SK-N-SH (cell line): ENCODE results near the gene GSTM4. TPM values are rescaled to one million over a fixed set of nuclear protein-coding genes. Genes with fewer than 3 reads are reported as not detected.

Experiments
- CTCF ChIA-PET: fragments of 300-600, 350-600 bp; formaldehyde crosslinking; extraction: SDS; loops from one replicate; lab custom pipeline; 2021; lab: Yijun Ruan, JAX
- POLR2A ChIA-PET: fragments of 350-600 bp; sonication (Branson Sonifier 250); formaldehyde crosslinking; extraction: SDS; loops from one replicate; lab custom pipeline; 2020; ENCODE audit warnings: antibody characterized with exemption, inconsistent platforms; lab: Yijun Ruan, JAX
- DNase-seq: peaks from one replicate; pipeline ENCODE4 v3.0.0; 2012
- H2AFZ ChIP-seq: fragments of 200-600 bp; sonication (generic); 2 replicates; pipeline ENCODE4 v1.8.1; 2016; ENCODE audit warnings: antibody characterized with exemption, mild to moderate bottlenecking, low read depth
- H3F3A ChIP-seq: fragments of 200-600 bp; sonication (generic); replicated peaks from 2 replicates; pipeline ENCODE3; 2016; ENCODE audit warnings: antibody characterized with exemption, mild to moderate bottlenecking; ENCODE audit not compliant: insufficient read depth
- H3K27ac ChIP-seq, 2 experiments: fragments of 200-500 bp in 1 of 2; fragments of 200-600 bp in 1 of 2; sonication (Bioruptor generic) in 1 of 2; sonication (generic), shearing (Covaris generic) in 1 of 2; 2 replicates each; pipeline versions ENCODE4 v1.5.1 to v1.6.1; 2014 to 2016; ENCODE audit warnings: low read depth in 2 of 2, inconsistent platforms in 1 of 2, low read length in 1 of 2, mild to moderate bottlenecking in 1 of 2, mixed read lengths in 1 of 2
- H3K27me3 ChIP-seq: fragments of 200-600 bp; sonication (generic), shearing (Covaris generic); 2 replicates; pipeline ENCODE4 v1.6.1; 2016; ENCODE audit warnings: mixed run types; ENCODE audit not compliant: insufficient read depth
- H3K36me3 ChIP-seq, 2 experiments: fragments of 200-500 bp in 1 of 2; fragments of 200-600 bp in 1 of 2; sonication (Bioruptor generic) in 1 of 2; sonication (generic) in 1 of 2; replicated peaks in 1 of 2; 2 replicates each; pipeline versions ENCODE3 to v1.5.1; 2014 to 2016; ENCODE audit warnings: low read length in 1 of 2, mild to moderate bottlenecking in 1 of 2; ENCODE audit not compliant: insufficient read depth in 2 of 2, control insufficient read depth in 1 of 2
- H3K4me1 ChIP-seq, 2 experiments: fragments of 200-500 bp in 1 of 2; fragments of 200-600 bp in 1 of 2; sonication (Bioruptor generic) in 1 of 2; sonication (generic), shearing (Covaris generic) in 1 of 2; 2 replicates each; pipeline versions ENCODE4 v1.5.1 to v1.6.1; 2014 to 2016; ENCODE audit warnings: low read depth in 1 of 2, low read length in 1 of 2, mixed run types in 1 of 2; ENCODE audit not compliant: insufficient read depth in 2 of 2, control insufficient read depth in 1 of 2
- H3K4me2 ChIP-seq: fragments of 200-600 bp; sonication (generic), shearing (Covaris generic); 2 replicates; pipeline ENCODE4 v1.6.1; 2017; ENCODE audit warnings: mixed run types
- H3K4me3 ChIP-seq, 2 experiments: fragments of 200-500 bp in 1 of 2; fragments of 200-600 bp in 1 of 2; sonication (Bioruptor generic) in 1 of 2; sonication (generic), shearing (Covaris generic) in 1 of 2; 2 replicates each; pipeline versions ENCODE4 v1.5.1 to v1.8.1; 2014 to 2016; ENCODE audit warnings: low read depth in 2 of 2, inconsistent platforms in 1 of 2, low read length in 1 of 2, mild to moderate bottlenecking in 1 of 2, mixed read lengths in 1 of 2, moderate library complexity in 1 of 2
- H3K79me2 ChIP-seq: fragments of 200-600 bp; sonication (generic); 2 replicates; pipeline ENCODE4 v1.8.1; 2017; ENCODE audit warnings: mild to moderate bottlenecking; ENCODE audit not compliant: insufficient read depth
- H3K9ac ChIP-seq: fragments of 200-600 bp; sonication (generic); 2 replicates; pipeline ENCODE4 v1.6.1; 2017; ENCODE audit warnings: mixed run types
- H3K9me2 ChIP-seq: fragments of 200-600 bp; sonication (generic); 2 replicates; pipeline ENCODE4 v1.6.1; 2017; ENCODE audit warnings: mixed run types
- H3K9me3 ChIP-seq: fragments of 200-600 bp; sonication (generic); 2 replicates; pipeline ENCODE4 v1.6.1; 2017; ENCODE audit warnings: mixed run types, mild to moderate bottlenecking, moderate library complexity
- H4K20me1 ChIP-seq: fragments of 200-600 bp; sonication (generic); 2 replicates; pipeline ENCODE4 v1.6.1; 2017; ENCODE audit warnings: mild to moderate bottlenecking, mixed run types; ENCODE audit not compliant: insufficient read depth
- EP300 ChIP-seq, 2 experiments: IDR thresholded peaks; 2 replicates each; pipeline versions ENCODE4 v1.4.0 to v1.6.1; 2012; ENCODE audit warnings: borderline replicate concordance in 1 of 2, low read depth in 1 of 2, low read length in 1 of 2
- FOSL2 ChIP-seq: IDR thresholded peaks from 2 replicates; pipeline ENCODE4 v1.4.0; 2012; ENCODE audit warnings: low read depth, mild to moderate bottlenecking, moderate library complexity, borderline replicate concordance
- FOXJ3 ChIP-seq: sonication (generic); formaldehyde crosslinking; IDR thresholded peaks from 2 replicates; pipeline ENCODE4 v1.5.1; 2020; ENCODE audit warnings: mild to moderate bottlenecking, missing genetic modification reagents
- FOXM1 ChIP-seq: IDR thresholded peaks from 2 replicates; pipeline ENCODE4 v1.4.0; 2012; ENCODE audit warnings: low read depth, mild to moderate bottlenecking
- GATA2 ChIP-seq: sonication (generic); formaldehyde crosslinking; IDR thresholded peaks from 2 replicates; pipeline ENCODE4 v1.5.0; 2020; ENCODE audit warnings: mild to moderate bottlenecking, missing genetic modification reagents
- SIN3A ChIP-seq: IDR thresholded peaks from 2 replicates; pipeline ENCODE4 v1.6.1; 2012; ENCODE audit warnings: low read depth, mild to moderate bottlenecking, low read length, moderate library complexity, borderline replicate concordance
- WGBS: methylation state at CpG from one replicate; pipeline ENCODE4 v1.1.6; 2017; ENCODE audit warnings: low lambda C conversion rate; 5-methylcytosine and 5-hydroxymethylcytosine counted together
- polyA plus RNA-seq, 3 experiments: library from polyadenylated mRNA; depleted of rRNA; stranded (reverse); fragments of >200 nt; gene quantifications; 2 replicates each; pipeline ENCODE4 v1.2.3, GENCODE V29; 2012
- TF ChIP-seq, protein P1 (sequence below): IDR thresholded peaks from 2 replicates; pipeline ENCODE4 v1.4.0; 2012; ENCODE audit warnings: low read depth, borderline replicate concordance
- TF ChIP-seq, protein P2 (sequence below): IDR thresholded peaks from 2 replicates; pipeline ENCODE4; 2012
- TF ChIP-seq, protein P3 (sequence below): IDR thresholded peaks from 2 replicates; pipeline ENCODE4 v1.6.1; 2012; ENCODE audit warnings: mild to moderate bottlenecking, low read depth, low read length, moderate library complexity

Gene GSTM4
- polyA plus RNA-seq, 1 of the 3 experiments (the other 2 are of a cell fraction): 34.2 TPM

DNA sequence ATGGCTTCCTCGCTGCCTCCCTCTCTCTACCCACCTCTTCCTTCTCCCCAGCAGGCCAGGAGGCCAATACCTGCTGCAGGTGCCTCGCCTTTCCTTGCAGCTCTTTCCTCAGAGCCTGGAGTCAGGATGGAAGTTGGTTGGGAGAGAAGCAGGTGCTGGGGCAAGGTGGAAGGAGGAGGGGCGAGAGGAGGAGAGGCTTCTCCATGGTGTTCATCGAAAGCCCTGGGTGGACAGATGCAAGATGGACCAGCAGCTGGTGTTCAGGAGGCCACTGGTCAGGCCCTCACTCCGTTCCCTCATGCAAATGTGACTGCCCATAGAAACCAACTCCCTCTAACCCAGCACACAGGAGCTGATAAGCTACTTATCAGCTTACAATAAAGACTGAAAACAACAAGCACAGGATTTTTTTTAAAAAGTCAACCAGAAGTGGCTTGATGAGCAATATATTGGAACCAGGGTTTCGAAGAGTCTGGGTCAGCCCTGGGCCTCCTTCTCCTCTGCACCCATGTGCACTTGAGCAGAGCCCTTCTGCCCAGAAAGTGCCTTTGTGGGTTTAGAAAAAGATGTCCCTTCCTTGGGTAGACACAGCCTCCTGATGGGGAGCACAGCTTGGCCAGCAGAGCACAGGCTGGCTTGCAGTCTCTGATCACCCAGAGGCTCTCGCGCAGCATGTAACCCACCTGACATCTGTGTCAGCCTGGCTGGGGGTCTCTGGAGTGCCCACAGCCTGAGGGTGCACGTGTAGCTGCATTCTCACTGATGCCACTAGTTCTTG is 16.6 kb upstream of the GSTM4 start:
- peak; percentile 14 for DNase-seq
- TF ChIP-seq, protein P1, sequence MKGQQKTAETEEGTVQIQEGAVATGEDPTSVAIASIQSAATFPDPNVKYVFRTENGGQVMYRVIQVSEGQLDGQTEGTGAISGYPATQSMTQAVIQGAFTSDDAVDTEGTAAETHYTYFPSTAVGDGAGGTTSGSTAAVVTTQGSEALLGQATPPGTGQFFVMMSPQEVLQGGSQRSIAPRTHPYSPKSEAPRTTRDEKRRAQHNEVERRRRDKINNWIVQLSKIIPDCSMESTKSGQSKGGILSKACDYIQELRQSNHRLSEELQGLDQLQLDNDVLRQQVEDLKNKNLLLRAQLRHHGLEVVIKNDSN: no peak
- TF ChIP-seq GATA2 (CRISPR knock-in tag) (no peak), SIN3A (no peak), EP300 (IDR thresholded peaks at IDR 0.05; ENCODE audit: borderline replicate concordance in 1 of 2, low read depth in 1 of 2, low read length in 1 of 2) (no peak), FOSL2 (no peak), FOXJ3 (no peak), FOXM1 (no peak)
- TF ChIP-seq, protein P2, sequence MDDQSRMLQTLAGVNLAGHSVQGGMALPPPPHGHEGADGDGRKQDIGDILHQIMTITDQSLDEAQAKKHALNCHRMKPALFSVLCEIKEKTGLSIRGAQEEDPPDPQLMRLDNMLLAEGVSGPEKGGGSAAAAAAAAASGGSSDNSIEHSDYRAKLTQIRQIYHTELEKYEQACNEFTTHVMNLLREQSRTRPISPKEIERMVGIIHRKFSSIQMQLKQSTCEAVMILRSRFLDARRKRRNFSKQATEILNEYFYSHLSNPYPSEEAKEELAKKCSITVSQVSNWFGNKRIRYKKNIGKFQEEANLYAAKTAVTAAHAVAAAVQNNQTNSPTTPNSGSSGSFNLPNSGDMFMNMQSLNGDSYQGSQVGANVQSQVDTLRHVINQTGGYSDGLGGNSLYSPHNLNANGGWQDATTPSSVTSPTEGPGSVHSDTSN: no peak
- TF ChIP-seq, protein P3, sequence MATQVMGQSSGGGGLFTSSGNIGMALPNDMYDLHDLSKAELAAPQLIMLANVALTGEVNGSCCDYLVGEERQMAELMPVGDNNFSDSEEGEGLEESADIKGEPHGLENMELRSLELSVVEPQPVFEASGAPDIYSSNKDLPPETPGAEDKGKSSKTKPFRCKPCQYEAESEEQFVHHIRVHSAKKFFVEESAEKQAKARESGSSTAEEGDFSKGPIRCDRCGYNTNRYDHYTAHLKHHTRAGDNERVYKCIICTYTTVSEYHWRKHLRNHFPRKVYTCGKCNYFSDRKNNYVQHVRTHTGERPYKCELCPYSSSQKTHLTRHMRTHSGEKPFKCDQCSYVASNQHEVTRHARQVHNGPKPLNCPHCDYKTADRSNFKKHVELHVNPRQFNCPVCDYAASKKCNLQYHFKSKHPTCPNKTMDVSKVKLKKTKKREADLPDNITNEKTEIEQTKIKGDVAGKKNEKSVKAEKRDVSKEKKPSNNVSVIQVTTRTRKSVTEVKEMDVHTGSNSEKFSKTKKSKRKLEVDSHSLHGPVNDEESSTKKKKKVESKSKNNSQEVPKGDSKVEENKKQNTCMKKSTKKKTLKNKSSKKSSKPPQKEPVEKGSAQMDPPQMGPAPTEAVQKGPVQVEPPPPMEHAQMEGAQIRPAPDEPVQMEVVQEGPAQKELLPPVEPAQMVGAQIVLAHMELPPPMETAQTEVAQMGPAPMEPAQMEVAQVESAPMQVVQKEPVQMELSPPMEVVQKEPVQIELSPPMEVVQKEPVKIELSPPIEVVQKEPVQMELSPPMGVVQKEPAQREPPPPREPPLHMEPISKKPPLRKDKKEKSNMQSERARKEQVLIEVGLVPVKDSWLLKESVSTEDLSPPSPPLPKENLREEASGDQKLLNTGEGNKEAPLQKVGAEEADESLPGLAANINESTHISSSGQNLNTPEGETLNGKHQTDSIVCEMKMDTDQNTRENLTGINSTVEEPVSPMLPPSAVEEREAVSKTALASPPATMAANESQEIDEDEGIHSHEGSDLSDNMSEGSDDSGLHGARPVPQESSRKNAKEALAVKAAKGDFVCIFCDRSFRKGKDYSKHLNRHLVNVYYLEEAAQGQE: no peak
- H3K9me3 ChIP-seq: no peaks in the 10 kb centered on the region
- peak overlapping the region in 1 of 2 experiments; percentile 98; a peak in 2 of 4 replicates for H3K27ac ChIP-seq
- CTCF ChIA-PET: interaction anchor here (0.6 to 9.5 kb wide), 43 partner anchors 11 to 857 kb away, joined by 3 to 169 read pairs (median 5); partner anchors contain the start of genes AHCYL1, AMPD2, CYB561D1 and GNAI3
- H2AFZ ChIP-seq: no peak overlapping the region
- no peaks in the 10 kb centered on the region for H3K27me3 ChIP-seq
- no peaks in the 10 kb centered on the region for H3K9me2 ChIP-seq
- H3K4me2 ChIP-seq: no peak overlapping the region
- peaks cover 7 to 77% of the 10 kb centered on the region in 2 experiments; a peak in 3 of 4 replicates for H3K4me1 ChIP-seq
- no peaks in the 10 kb centered on the region for H3K36me3 ChIP-seq
- 79% methylated on average over 8 of the region's 9 CpGs for WGBS
- H3K79me2 ChIP-seq: no peaks in the 10 kb centered on the region
- peaks cover 4% of the 10 kb centered on the region for H3F3A ChIP-seq
- no peak overlapping the region for H3K4me3 ChIP-seq
- no peak overlapping the region for H3K9ac ChIP-seq
- no peaks in the 10 kb centered on the region for H4K20me1 ChIP-seq
- POLR2A ChIA-PET: interaction anchor here (0.6 to 4.9 kb wide), 6 partner anchors 7 to 93 kb away, joined by 3 to 44 read pairs (median 8); partner anchors contain the start of gene GNAI3
